ENCODE data around the gene GBX2. TPM values are rescaled to one million over a fixed set of nuclear protein-coding genes. Genes with fewer than 3 reads are reported as not detected.

Gene GBX2
- total RNA-seq, 2 donors from 2014 or later = not detected

GRCh38 chr2:236124182-236124893 lies 43.8 kb downstream of the GBX2 start:
- DNase-seq = no peak
- no peaks in the 10 kb centered on the region for H3K9me3 ChIP-seq
- no peak for ATAC-seq
- peaks cover 3 to 7% of the 10 kb centered on the region in 2 donors for H3K36me3 ChIP-seq (replicated peaks in 1 of 2; ENCODE audit: insufficient read depth in 1 of 2, low read depth in 2 of 2)
- H3K4me1 ChIP-seq = no peaks in the 10 kb centered on the region
- H3K27me3 ChIP-seq = no peaks in the 10 kb centered on the region
- H3K27ac ChIP-seq = no peak overlapping the region
- intact Hi-C loops (cut with DNase I) = no loop called here
- H3K4me3 ChIP-seq = no peak overlapping the region
- 94 to 99% methylated on average over 30 of the region's 30 CpGs for WGBS, 2 donors
- no peak for TF ChIP-seq CTCF (IDR thresholded peaks at IDR 0.05)
- TF ChIP-seq POLR2A (IDR thresholded peaks at IDR 0.05) = no peak

- Histone ChIP-seq H3K27ac (no peak overlapping the region), H3K27me3 (no peaks in the 10 kb centered on the region), H3K4me1 (no peaks in the 10 kb centered on the region), H3K9me3 (no peaks in the 10 kb centered on the region), H3K36me3 (replicated peaks in 1 of 2; ENCODE audit: insufficient read depth in 1 of 2, low read depth in 2 of 2) (peaks cover 3 to 7% of the 10 kb centered on the region in 2 donors), H3K4me3 (no peak overlapping the region)
- ATAC-seq (no peak), DNase-seq (no peak)
- TF ChIP-seq CTCF (IDR thresholded peaks at IDR 0.05) (no peak), POLR2A (IDR thresholded peaks at IDR 0.05) (no peak)
- intact Hi-C loops (cut with DNase I) = no loop called here
- 94 to 97% methylated on average over 8 to 19 of the region's 19 CpGs for WGBS, 2 donors
These were observed 44.5 kb downstream of the GBX2 start for GRCh38 chr2:236123716-236124115.

- ATAC-seq (no peak), DNase-seq (no peak)
- intact Hi-C loops (cut with DNase I) = no loop called here
- Histone ChIP-seq H3K27me3 (no peaks in the 10 kb centered on the region), H3K4me1 (no peaks in the 10 kb centered on the region), H3K36me3 (replicated peaks in 1 of 2; ENCODE audit: insufficient read depth in 1 of 2, low read depth in 2 of 2) (peaks cover 3 to 7% of the 10 kb centered on the region in 2 donors), H3K9me3 (no peaks in the 10 kb centered on the region), H3K27ac (no peak overlapping the region), H3K4me3 (no peak overlapping the region)
- TF ChIP-seq POLR2A (IDR thresholded peaks at IDR 0.05) (no peak), CTCF (IDR thresholded peaks at IDR 0.05) (no peak)
- WGBS, 2 donors = 88 to 95% methylated on average over 3 of the region's 3 CpGs
These were observed 46.0 kb downstream of the GBX2 start for GRCh38 chr2:236122236-236122635.

- TF ChIP-seq POLR2A (IDR thresholded peaks at IDR 0.05) (no peak), CTCF (IDR thresholded peaks at IDR 0.05) (no peak)
- DNase-seq = no peak
- Histone ChIP-seq H3K4me1 (no peaks in the 10 kb centered on the region), H3K9me3 (no peaks in the 10 kb centered on the region), H3K36me3 (replicated peaks in 1 of 2; ENCODE audit: insufficient read depth in 1 of 2, low read depth in 2 of 2) (peaks cover 3 to 7% of the 10 kb centered on the region in 2 donors), H3K27ac (no peak overlapping the region), H3K27me3 (no peaks in the 10 kb centered on the region), H3K4me3 (no peak overlapping the region)
- intact Hi-C loops (cut with DNase I) = no loop called here
- ATAC-seq = no peak
- 86 to 97% methylated on average over 7 of the region's 7 CpGs for WGBS, 2 donors
These were observed 46.6 kb downstream of the GBX2 start for GRCh38 chr2:236121546-236121945.

- intact Hi-C loops (cut with DNase I) = no loop called here
- 91 to 95% methylated on average over 5 of the region's 5 CpGs for WGBS, 2 donors
These were observed 47.4 kb downstream of the GBX2 start for GRCh38 chr2:236120829-236121228.

More at GRCh38 chr2:236120829-236121228, 47.4 kb downstream of the GBX2 start:
- DNase-seq (no peak), ATAC-seq (no peak)
- no peaks in the 10 kb centered on the region for H3K9me3 ChIP-seq
- peaks cover 3 to 6% of the 10 kb centered on the region in 2 donors for H3K36me3 ChIP-seq (replicated peaks in 1 of 2; ENCODE audit: insufficient read depth in 1 of 2, low read depth in 2 of 2)
- no peaks in the 10 kb centered on the region for H3K27me3 ChIP-seq
- no peak overlapping the region for H3K4me3 ChIP-seq
- no peaks in the 10 kb centered on the region for H3K4me1 ChIP-seq
- TF ChIP-seq CTCF (IDR thresholded peaks at IDR 0.05) (no peak), POLR2A (IDR thresholded peaks at IDR 0.05) (no peak)
- no peak overlapping the region for H3K27ac ChIP-seq
